H1 (cell line): ENCODE results near the gene CHMP4A. TPM values are rescaled to one million over a fixed set of nuclear protein-coding genes. Genes with fewer than 3 reads are reported as not detected.

Experiments
- SP1 ChIP-seq: IDR thresholded peaks from 2 replicates; pipeline ENCODE4 v1.6.1; 2011; ENCODE audit warnings: low read depth, low read length
- polyA plus RNA-seq, 7 experiments: library from polyadenylated mRNA; depleted of rRNA in 3 of 7; stranded (reverse) in 5 of 7; unstranded in 2 of 7; fragments of >200 nt in 5 of 7; fragments of 200-250 nt in 2 of 7; gene quantifications; 1 replicate in 5 of 7; 2 replicates in 1 of 7; 4 replicates in 1 of 7; pipeline versions ENCODE4 v1.2.1 to v1.2.3, GENCODE V29; 2011 to 2013; ENCODE audit warnings: missing spikeins in 2 of 7, mixed read lengths in 2 of 7
- total RNA-seq: library from RNA; stranded (reverse); fragmentation: NEBNext Ultra II Directional; extraction: Animal tissue kit (Norgen Biotek cat#: 25700); gene quantifications from 2 replicates; pipeline ENCODE4 v1.2.1, GENCODE V29; 2021

Gene CHMP4A
- total and polyA plus RNA-seq, 2 of the 8 experiments (the other 6 are each of a cell fraction or from before 2014, with no cell fraction given) = 32.9 to 37.6 TPM

GRCh38 chr14:24247422-24247821 is 34.1 kb upstream of the CHMP4A start (continued):
- TF ChIP-seq SP1 = no peak
